Measurements from ENCODE around the gene MAP3K20.

MAP3K20 gene

DNA sequence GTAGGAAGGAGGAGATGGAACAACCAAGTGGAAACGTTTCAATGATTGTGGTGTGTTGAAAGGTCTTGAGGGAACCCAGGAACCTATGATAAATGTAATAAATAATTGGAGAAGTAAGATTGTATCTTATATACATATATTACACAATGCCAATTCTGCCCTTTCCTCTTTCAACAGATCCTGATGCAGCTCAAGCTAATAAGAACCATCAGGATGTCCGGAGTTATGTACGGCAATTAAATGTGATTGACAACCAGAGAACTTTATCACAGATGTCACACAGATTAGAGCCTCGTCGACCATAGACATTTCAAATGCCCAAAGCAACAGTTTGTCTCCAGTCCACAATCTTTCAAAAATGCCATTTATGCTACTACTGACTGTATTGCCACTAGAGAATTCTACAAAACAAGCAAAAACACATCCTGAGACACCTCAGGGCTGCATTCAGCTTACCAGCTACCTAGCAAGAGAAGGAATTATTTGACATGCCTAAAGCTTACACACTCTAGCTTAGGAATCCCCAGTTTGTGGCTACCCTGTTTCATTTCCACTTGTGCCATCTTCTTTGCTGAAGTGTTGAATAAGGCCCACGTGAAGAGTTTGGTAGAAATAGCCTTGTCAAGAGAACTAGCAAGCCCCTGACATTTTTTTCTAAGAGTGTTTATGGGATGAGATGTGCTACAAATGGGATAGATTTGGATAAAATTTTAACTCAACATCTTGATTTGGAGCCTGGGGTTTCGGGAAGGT lies 24.0 kb upstream of the MAP3K20 start:
- DNase-seq = no peak

DNA sequence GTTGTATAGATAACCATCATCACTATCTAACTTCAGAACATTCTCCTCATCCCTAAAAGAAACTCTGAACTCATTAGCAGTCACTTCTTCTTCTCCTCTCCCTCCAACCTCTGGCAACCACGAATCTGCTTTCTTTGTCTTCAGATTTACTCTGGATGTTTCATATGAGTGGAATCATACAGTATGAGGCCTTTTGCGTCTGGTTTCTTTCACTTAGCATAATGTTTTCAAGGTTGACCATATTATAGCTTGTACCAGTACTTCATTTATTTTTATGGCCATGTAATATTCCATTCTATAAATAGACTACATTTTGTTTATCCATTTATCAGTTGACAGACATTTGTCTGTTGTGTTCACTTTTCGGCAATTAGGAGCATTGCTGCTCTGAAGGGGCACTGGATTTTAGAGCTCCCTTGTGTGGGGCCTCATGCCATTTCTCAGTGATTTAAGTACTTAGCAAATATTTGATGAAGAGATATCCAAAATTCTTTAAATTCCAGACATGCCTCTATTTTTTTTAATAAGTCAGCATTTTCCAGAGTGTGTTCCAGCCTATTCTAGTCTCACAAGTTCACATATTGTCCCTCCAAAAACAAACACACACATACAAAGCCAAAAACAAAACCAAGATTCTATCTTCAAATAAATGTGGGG lies 22.5 kb upstream of the MAP3K20 start:
- DNase-seq = no peak

DNA sequence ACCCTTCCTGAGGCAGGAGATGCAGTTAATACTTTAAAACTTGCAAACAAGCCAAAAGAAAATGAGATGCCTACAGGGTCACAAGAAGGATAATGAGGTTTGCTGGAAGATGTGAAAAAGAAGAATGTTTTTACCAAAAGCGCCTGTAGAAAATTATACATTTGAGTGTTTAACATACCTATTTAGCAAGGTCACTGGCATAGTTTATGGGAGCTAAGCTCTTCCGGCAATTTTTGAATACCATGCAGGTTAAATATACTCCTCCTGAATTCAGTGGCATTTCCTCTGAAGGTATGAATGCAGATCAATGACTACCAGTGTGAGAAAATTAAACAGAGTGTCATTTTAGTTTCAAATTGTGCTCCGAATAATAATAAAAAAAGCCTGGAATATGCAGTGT lies 21.2 kb upstream of the MAP3K20 start:
- DNase-seq = no peak

DNA sequence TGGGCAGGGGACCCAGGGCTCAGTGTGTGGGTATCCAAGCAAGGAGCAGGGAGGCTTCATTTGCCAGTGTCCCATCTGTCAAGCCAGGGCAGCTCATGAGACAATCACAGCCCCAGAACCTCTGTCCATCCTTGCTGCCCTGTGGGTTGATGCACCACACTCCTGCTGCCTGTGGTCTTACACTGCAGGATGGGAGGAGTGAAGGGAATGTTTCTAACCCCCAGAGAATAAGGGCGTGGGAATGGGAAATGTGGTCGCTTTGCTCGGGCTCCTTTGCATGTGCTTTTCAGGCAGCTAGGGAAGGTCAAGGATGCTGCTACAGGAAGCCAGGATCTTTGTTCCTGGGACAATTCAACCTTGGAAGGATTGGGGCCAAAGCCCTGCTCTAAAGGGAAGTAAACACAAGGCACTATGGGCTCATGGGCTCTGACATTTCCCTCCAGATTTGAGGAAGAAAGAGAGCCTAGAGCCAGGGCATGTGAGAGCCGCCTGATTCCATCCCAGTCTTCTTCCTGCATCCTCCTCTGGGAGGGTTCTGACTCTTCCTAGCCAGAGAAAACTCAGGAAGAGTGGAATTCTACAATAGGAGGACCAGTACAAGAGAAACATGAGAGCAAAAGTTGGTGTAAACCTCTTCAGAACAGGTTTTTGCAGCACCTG lies 18.8 kb upstream of the MAP3K20 start:
- no peak for DNase-seq

DNA sequence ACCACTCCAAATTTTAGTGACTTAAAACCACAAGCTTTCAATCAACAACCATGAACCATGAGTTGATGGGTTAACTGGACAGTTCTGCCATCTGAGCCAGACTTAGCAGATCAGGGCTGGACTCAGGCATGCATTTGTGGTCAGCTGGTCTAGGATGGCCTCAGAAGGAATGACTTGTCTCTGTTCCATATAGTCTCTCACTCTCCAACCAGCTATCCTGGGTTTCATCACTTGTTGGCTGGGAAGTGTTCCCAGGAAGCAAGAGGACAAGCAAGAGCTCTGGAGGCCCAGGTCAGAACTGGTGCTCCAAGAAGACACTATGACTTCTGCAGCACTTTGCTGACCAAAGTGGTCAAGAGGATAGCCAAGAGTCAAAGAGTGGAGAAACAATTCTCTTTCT lies 17.5 kb upstream of the MAP3K20 start:
- no peak for DNase-seq

DNA sequence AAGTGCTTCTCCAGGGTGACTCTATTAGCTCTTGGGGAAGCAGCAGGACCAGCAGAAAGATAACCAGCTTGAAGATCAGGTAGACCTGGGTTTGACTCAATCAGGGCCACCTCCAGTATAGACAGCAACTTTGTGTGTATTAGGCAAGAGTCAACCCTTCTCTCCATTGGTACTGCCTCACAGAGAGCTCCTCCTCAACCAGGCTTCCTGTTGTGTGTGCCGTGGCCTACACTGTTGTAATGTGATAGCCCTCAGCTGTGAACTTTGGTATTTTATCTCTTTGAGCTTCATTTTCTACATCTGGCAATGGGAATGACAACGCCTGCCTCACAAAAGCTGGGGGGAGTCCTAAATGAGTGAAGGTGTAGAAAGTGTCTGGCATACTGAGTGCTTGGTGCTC lies 17.0 kb upstream of the MAP3K20 start:
- no peak for DNase-seq

DNA sequence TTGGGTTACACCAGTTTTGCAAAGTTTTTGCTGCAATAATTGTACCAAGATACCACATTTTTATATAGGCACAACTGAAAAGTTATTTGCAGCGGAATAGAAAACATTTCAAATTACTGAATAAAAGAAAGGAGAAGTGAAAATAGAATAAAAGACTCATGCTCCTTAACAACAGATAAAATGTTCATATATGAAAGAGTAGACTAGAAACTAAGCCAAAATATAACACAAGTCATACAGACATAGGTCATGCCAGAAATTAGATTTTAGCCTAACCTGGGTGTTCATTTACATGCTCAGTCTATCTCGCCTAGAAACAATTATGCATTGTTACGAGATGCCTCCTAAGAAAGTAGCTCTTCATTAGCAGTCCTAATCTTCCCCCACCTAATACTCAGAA lies 16.4 kb upstream of the MAP3K20 start:
- no peak for DNase-seq

DNA sequence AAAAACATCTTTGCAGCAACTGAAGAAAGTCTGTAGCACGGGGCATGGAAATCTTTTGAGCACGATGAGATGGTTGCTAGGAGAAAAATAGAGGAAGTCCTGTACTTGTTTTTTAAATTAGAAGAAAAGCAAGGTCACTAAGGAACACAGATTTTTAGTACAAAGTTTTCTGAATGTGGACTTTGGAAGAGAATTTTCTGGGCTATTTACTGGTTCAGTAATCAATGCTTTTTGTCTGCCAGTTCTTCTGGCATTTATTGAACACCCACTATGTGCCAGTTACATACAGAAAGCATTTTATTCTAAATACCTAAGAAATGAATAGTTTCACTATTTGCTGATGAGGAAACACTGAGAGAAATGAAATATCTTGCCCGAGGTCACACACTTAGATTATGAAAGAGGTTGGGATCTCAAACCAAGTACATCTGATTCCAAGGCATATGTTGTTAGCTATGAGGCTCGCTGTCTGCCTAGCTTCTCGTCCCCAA lies 15.6 kb upstream of the MAP3K20 start:
- no peak for DNase-seq

DNA sequence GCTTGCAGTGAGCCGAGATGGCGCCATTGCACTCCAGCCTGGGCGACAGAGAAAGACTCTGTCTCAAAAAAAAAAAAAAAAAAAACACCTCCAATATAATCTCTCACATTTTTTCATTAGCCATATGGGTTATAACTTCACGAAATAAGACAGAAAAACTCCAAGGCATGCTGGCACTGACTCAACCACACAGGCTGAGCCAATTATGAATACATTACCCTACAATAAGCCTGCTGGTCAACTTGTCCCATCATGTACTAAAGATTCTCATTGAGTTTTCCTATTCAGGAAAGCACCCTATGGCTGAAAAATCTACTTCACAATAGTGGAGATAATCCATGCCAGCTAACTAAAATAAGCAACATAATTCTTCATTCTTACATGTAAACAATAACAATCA lies 12.8 kb upstream of the MAP3K20 start:
- no peak for DNase-seq

DNA sequence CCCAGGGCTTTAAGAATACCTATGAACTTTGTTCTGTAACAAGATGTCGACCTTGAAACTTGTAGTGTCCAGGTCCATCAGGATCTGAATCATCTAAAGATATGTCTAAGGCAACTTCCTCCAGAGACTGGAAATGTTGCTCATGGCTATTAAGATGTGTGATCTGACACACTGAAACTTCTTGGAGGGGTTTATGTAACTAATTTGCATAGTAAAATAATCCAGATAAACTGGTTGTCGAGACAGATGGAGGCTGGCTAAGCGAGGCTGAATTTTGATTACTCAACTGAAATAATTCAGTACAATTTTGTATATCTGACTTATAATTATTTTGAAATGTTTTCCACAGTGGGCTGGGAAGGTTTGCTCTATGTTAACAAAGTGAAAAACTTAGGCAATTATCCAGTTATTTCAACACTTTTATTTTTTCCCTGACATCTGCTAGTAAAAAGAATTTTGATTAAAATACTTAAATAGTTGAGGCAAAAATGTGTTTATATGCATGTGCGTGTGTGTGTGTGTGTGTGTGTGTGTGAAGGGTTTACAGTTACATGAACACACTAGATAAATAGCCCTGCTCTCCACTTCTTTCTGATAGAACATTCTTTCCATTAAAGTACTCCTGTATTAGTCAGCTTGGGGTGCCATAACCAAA lies 11.4 kb upstream of the MAP3K20 start:
- DNase-seq = no peak

DNA sequence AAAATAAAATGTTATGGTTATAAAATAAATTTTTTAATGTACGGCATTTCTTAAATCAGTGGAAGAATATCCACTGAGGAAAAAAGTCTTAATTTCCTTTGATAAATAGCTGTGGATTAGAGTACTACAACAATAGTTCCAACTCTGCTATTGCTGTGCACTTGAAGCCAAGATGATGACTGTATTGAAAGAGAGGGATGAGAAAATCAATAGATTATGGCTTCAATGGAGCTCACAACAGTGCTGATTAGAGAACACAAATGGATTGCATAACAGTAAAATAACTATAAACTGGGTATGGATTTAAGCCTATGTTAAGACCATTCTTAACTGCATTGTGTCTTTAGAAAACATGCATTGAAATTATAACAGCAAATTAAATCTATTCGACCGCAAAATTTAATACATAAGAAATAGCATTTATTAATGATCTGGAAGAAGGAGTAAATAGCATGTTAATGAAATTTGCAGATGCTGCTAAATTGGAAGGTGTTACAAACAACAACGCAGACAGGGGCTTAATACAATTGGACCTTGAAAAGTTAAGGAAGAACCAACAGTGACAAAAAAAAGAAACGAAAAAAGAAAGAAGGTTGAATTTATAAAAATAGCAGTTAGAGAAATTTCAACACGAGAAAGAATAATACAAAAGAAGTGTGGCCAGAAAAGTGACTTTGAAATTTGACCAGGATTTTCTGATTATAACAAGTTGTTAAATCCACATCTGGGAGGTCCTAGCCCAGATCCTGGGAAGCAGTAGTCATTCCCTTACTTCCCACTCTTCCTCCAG lies 8.6 kb upstream of the MAP3K20 start:
- DNase-seq = no peak

DNA sequence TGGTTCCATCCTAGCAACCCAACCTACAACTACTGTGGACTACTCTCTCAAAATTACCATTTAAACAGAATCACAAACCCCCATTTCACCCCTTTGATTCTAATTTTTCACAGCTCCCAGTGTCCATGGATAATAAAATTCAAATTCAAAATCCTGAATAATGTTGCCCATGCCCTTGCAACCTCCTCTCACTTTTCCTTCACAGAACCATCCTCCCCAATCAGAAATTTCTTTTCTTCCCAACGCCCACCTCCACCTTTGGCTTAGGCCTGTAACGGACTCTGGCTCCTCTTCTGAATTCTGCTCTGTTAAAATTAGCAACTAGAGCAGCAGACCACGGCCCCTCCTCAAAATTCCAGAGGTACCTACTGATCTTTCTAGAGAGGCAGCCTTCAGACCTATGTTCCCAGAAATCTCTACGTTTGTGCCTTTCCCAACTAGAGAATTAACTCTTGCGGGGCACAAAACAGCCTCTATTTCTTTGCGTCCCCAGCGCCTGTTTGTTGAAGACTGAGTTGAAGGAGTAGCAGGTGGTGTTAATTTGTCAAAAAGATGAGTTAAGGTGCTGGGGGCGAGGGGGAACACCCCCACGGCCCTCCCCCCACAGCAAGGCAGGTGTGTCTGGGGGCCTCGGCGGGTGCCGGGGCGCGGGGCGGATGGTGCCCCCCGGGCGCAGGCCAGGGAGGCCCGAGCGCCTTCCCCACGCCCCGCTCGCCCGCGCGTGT lies 428 bp upstream of the MAP3K20 start:
- DNase-seq = no peak

DNA sequence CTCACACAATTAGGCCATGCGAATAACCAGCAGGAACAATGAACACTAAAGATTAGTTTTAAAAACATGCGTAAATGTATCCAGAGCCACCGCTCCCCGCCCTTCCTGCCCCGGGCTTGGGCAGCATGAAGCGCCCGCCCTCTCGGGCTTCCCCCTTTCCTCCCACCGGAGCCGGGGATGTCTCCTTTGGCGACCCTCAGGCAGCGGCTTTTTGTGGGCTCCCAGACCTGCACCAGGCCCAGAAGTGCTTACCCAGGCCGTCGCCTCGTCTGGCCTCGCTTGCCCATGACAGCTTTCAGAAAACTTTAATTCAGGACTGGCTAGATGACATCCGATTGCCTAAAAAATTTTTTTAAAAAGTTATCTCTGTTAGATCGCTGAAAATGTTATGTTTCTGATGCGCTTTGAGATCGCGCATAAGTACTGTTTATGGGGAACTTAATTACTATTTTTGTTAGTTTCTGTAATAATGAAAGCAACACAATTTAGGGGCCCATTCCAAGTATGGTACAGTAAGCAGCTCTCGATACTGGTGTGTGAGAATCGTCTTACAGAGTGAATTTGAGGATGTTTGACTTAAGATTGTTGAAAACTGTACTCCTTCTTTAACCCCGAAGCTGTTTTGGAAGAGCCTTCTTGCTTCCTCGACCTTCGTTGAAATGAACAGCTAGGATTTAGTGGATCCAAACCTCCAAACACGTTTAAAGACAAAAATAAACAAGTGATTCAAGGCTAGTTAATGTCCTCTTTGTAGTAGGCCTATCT lies 1.1 kb downstream of the MAP3K20 start:
- no peak for DNase-seq

DNA sequence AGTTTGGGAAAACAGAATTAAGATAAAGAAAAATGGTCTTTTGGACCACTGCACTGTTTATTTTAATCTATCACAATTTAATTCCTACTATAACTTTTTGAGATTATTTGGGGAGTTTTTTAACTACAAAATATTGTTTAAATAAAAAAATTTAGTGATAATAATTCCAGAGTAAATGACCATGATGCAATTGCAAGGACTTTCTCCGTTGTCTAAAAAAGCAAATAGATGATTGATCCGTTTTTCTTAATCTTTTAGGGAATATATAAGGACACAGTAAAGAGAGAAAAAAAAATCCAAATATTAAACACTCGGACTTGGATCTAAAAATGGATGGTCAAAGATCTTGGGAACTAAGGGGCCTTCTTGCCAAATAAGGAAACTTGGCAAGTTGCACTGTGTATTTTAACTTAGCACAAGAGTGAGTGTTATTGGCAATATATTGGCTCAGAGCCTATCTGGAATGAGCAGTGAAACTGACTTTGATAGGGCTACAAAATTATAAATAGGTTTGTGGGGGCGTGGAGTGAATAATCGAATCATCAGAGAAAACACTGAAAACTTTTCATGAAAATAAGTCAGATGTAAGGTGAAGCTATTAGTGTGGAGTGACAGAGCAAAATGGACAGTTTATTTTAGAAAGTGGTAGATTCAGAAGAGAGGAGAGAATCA lies 2.0 kb downstream of the MAP3K20 start:
- no peak for DNase-seq

DNA sequence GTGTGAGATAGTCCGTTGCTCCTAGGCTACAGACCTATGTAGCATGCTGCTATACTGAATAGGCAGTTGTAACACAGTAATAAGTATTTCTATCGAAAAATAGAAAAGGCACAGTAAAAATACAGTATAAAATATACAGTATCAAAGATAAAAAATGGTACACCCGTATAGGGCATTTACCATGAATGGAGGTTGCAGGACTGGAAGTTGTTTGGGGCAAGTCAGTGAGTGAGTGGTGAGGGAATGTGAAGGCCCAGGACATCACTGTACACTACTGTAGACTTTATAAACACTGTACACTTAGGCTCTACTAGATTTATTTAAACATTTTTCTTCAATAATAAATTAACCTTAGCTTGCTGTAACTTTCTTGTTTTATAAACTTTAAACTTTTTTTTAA lies 3.5 kb downstream of the MAP3K20 start:
- DNase-seq = no peak

DNA sequence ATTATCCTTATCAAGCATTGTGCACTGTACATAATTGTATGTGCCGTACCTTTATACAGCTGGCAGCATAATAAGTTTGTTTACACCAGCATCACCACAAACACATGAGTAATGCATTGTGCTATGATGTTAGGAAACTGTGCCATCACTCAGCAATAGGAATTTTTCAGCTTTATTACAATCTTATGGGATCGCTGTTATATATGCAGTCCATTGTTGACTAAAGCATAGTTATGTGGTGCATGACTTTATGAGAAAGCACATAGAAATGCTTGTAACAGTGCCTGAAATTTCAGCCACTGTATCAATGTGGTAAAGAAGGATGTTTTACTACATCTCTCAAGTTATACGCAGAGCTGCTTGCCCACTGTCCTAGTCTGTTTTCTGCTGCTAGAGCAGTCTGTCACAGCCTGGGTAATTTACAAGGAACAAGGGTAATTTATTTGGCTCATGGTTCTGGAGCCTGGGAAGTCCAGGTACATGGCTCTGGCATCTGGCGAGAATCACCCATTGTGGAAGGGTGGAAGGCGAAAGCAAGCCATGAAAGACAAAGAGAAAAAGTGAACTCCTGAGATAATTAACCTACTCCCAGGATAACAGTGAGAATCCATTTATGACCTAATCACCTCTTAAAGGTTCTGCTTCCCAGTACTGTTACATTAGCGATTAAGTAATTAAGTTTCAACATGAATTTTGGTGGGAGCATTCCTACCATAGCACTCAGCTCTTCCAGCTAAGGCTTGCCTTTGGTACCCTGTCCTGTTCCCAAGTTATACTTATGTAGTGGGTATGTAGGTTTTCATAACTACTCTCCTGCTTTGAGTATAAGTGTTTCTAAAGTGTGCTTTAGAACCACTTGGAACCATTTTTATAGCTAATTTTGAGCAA lies 4.6 kb downstream of the MAP3K20 start:
- DNase-seq = no peak

DNA sequence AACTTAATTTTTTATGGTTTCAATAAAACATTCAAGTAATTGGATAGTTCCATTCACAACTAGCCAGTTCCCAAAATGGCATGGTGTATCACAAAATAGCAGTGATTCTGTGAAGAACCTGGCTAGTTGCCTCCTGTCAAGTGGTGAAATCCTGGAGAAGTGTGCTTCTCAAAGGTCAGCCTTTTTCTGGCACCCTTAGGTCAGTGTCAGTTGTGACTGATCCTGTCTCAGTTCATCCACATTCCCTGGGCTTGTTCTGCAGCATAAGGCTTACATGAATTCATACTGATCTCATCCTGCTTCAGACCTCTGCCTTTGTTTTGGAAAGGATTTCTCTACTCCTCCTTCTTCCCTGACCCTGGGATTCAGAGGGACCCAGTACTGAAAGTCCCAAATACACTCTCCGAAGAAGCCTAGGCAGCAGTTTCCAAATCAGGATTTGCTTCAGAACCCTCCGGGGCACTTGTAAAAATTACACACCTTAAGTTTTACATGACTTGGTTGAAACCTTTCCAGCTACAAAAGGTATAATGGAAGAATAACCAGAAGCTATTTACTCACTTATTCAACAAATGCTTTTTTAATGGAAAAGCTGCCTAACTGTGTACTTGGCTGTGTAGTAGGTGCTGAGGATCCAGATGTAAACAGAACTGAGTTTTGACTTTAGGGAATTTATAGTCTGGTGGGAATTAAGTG lies 11.0 kb downstream of the MAP3K20 start:
- no peak for DNase-seq

DNA sequence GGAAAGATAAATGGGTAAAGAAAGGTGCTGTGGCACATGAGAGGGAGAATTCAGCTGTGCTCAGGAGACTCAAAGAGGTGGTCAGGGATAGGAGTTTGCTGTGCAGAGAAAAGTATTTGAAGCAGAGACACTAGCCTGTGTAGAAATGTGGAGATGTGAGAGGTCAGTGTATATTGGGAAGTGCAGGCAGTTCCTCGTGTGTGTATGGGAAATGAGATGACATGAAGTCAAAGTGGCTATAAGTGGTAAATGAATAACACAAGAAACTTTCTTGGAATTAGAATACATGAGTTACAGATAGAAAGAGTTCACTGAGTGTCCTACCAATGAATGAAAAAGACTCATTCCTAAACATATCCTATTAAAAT lies 11.6 kb downstream of the MAP3K20 start:
- DNase-seq = no peak

All from GDM1 (cell line).